NCI-H510A treated with DMSO at 0.1 percent for 48 hours (cell line): ENCODE data around the gene GANC.
"Not testable (repeated sequence)": the region's sequence is repeated elsewhere in the genome, so short reads cannot be mapped to it uniquely, and the experiment has no call there.

Experiments
- DNase-seq: peaks from one replicate; lab custom pipeline; 2025; lab: John Stamatoyannopoulos, UW

GANC gene

DNA sequence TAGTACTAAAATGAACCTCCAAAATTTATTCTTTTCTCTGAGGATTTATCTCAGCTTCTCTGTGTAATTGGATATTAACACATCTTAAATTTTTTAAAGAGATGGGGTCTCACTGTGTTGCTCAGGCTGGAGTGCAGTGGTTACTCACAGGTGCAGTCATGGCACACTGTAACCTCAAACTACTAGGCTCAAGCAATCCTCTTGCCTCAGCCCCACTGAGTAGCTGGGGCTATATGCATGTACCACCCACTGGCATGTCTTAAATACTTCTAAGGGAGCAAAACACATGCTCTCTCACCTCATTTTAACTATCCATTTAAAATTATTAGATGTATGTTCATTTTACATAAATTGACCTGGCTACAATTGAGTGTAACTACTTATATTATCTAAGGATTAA is 11.6 kb downstream of the GANC start:
- DNase-seq, result no peak

DNA sequence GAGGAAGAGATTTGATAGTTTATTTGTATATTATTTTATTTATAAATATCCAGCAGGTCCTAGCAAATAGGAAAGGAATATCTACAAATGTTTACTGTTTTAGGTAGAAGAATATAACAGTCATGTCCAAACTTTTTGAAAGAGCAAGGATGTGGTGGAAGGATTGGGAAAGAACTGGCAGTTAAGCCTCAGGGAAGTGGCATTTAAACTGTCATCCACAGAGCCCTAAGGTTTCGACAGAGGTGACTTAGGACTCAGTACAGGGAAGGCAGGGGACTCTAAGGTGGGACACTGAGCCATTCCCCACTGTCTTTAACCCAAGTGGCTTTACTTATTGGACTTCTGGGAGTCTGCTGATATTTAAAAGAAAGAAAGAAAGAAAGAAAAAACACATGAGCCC is 12.0 kb downstream of the GANC start:
- no peak for DNase-seq

GRCh38 chr15:42286445-42287029 is 13.5 kb downstream of the GANC start:
- DNase-seq, result no peak

DNA sequence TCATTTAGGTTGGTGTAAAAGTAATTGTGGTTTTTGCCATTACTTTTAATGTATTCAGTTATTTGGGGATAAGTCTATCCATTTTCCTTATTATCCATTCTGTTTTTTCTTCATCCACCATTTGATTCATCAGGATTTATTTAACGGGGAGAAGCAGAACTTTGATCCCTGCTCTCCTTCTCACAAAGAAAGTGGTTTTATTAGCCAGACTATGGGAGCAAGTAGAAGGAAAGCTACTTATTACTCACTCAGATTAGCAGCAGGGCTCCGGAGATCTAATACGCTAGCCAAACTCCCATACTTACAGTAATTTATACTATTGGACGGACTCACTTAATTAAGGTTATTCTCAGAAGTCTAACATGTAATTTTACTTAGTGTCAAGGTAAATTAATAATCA is 14.9 kb downstream of the GANC start:
- DNase-seq, result no peak

DNA sequence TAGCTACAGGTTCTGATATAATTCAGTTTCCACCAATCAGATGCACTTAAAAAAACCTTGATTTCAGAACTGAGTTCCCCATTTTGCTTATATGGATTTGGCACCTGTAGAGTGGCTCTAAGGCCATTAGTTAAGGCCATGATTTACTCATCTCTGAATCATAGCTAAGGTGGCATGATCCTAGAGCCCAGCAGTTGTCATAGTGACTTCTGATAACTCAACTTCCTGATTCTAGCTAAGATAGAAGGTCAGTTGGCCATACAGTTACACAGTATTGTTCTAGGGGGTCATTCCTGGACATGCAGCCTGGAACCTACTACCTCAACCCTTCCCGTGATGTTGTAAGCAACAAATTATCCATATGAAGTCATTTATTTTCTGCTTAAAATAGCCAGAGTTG is 16.2 kb downstream of the GANC start:
- DNase-seq, result no peak

- DNase-seq, result not testable (repeated sequence)
Observed at GRCh38 chr15:42301004-42301403, 28.0 kb downstream of the GANC start.

DNA sequence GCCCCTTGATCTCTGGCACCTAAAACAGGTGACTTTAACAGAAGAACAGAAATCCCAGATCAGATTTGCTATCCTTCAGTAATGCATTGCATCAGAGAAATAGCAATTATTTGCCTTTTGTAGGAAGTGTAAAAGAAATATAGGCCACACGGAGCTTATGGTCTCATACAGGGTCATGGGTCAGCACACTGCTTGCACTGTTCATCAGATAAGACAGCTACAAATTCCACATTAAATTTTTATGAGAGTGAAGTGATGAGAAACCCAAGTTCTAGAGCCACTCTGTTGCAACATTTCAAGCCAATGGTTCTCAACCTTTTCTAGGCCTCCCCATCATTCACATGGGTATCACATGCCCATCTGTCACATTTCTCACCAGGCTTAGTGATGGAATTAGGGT is 33.7 kb downstream of the GANC start:
- DNase-seq, result no peak

- no peak for DNase-seq
Observed at GRCh38 chr15:42313463-42313862, 40.5 kb downstream of the GANC start.

DNA sequence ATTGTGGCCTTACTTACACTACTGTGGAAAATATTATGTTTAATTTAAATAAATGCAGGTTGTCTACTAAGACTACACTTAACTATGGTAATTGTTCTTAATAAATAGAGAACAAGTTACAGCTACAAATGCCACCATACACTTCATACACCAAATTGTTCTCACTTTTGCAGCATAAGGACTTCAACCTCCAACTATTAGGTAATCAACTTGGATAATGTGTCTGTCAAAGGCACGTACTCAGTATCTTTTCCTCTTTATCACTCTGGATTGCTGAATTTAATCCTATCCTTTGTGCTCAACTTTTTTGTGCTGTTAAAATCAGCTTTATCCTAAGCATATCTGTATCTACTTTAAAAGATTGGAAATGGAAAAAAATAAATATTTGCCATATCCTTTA is 41.8 kb downstream of the GANC start:
- no peak for DNase-seq

GRCh38 chr15:42315521-42315920 is 42.5 kb downstream of the GANC start:
- DNase-seq, result no peak

DNA sequence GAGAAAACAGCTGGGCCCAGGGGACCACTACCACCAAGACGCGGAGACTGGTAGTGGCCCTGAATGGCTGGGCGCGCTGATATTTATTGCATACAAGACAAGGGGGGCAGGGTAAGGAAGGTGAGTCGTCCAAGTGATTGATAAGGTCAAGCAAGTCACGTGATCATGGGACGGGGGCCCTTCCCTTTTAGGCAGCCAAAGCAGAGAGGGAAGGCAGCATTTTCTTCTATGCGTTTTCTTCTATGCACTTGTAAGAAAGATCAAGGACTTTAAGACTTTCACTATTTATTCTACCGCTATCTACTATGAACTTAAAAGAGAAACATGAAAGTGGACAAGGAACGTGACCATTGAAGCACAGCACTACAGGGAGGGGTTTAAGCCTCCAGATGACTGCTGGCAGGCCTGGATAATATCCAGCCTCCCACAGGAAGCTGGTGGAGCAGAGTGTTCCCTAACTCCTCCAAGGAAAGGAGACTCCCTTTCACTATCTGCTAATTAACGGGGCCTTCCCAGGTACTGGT is 43.3 kb downstream of the GANC start:
- not testable (repeated sequence) for DNase-seq

- DNase-seq, result no peak
Observed at GRCh38 chr15:42319206-42319605, 46.2 kb downstream of the GANC start.

DNA sequence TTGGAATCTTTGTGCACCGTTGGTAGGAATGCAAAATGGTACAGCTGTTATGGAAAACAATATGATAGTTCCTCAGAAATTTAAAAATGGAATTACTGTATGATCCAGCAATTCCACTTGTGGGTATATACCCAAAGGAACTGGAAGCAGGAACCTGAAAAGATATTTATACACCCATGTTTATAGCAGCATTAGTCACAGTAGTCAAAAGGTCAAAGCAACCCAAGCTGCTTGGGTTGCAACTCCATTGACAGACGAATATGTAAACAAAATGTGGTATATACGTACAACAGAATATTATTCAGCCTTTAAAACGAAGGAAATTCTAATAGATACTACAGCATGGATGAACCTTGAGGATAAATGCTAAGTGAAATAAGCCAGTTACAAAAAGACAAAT is 51.3 kb downstream of the GANC start:
- DNase-seq, result no peak

- no peak for DNase-seq
Observed at GRCh38 chr15:42329161-42329560, 56.2 kb downstream of the GANC start.

DNA sequence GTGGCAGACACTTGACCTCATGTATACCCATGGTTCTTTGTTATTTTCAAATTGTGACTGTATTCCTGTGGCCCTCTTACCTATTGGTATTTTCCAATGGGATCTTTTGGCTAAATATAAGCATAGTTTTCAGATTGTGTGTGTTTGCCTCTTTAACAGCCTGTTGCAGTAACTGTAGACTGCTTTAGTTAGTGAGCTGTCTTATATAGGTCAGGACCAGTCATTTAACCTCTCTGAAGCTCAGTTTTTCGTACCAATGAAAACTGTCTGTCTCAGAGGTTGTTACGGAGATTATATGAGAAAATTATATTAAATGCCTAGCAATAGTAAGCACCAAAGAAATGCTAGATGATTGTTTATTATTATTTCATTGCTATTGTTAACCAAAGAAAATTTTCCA is 57.0 kb downstream of the GANC start:
- DNase-seq, result no peak

GRCh38 chr15:42331235-42331634 is 58.2 kb downstream of the GANC start:
- DNase-seq, result no peak

- no peak for DNase-seq
Observed at GRCh38 chr15:42332331-42332730, 59.3 kb downstream of the GANC start.

DNA sequence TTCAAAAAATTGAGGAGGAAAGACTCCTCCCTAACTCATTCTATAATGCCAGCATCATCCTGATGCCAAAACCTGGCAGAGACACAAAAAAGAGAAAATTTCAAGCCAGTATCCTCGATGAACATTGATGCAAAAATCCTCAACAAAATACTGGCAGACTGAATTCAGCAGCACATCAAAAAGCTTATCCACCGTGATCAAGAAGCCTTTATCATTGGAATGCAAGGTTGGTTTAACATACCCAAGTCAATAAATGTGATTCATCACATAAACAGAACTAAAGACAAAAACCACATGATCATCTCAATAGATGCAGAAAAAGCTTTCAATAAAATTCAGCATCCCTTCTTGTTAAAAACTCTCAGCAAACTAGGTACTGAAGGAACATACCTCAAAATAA is 62.1 kb downstream of the GANC start:
- no peak for DNase-seq

- not testable (repeated sequence) for DNase-seq
Observed at GRCh38 chr15:42336650-42337049, 63.6 kb downstream of the GANC start.

- DNase-seq, result not testable (repeated sequence)
Observed at GRCh38 chr15:42337104-42337503, 64.1 kb downstream of the GANC start.

- DNase-seq, result no peak
Observed at GRCh38 chr15:42338500-42338899, 65.5 kb downstream of the GANC start.

GRCh38 chr15:42343596-42344232 is 70.7 kb downstream of the GANC start:
- DNase-seq, result no peak

DNA sequence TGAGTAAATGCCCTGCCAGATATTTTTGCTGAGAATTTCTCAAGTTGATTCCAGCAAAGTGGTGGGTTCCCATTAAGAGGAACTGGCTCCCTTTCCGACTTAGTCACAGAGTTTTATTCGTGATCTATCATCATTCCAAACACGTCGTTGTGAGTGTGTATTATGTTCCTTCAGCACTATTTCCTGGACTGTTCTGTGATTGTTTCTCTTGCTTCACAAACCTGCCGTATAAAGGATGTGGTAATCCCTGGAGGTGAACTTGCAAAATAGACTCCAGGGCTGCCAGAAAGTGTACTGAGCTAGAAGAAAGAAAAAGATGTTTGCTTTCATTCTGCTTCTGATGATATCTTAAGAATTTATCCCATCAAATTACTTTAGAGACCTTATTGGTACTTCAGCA is 71.8 kb downstream of the GANC start:
- no peak for DNase-seq

DNA sequence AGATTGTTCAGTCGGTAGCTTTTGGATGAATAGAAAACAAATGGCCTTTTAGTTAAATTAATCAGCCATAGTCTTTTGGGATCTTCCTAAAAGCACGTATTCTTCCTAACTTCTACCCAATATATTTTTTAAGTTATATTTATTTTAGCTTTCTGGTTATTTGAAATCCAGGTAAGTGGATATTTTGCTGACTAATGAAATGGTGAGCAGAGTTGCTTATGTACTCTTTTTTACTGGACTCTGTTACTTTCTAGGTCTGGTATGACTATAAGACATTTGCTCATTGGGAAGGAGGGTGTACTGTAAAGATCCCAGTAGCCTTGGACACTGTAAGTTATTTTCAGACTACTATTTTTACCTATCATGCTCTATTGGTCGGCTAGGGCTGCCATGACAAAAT is 72.5 kb downstream of the GANC start:
- DNase-seq, result no peak
